DOHH2 (cell line): ENCODE measurements around the gene CHCHD3.

Experiments
- EZH2phosphoT487 ChIP-seq: fragments of 200-600 bp; sonication (generic); IDR thresholded peaks from 2 replicates; pipeline ENCODE4 v1.6.1; 2017; ENCODE audit warnings: borderline replicate concordance, mild to moderate bottlenecking, antibody characterized with exemption, low read length, moderate library complexity, mixed read lengths
- TF ChIP-seq, protein P1 (sequence below): fragments of 200-600 bp; sonication (generic); IDR thresholded peaks from one replicate; pipeline ENCODE4 v1.5.1; 2014; ENCODE audit warnings: antibody characterized with exemption, mild to moderate bottlenecking, low read depth, low read length; ENCODE audit not compliant: poor library complexity, severe bottlenecking

- TF ChIP-seq, protein P1, sequence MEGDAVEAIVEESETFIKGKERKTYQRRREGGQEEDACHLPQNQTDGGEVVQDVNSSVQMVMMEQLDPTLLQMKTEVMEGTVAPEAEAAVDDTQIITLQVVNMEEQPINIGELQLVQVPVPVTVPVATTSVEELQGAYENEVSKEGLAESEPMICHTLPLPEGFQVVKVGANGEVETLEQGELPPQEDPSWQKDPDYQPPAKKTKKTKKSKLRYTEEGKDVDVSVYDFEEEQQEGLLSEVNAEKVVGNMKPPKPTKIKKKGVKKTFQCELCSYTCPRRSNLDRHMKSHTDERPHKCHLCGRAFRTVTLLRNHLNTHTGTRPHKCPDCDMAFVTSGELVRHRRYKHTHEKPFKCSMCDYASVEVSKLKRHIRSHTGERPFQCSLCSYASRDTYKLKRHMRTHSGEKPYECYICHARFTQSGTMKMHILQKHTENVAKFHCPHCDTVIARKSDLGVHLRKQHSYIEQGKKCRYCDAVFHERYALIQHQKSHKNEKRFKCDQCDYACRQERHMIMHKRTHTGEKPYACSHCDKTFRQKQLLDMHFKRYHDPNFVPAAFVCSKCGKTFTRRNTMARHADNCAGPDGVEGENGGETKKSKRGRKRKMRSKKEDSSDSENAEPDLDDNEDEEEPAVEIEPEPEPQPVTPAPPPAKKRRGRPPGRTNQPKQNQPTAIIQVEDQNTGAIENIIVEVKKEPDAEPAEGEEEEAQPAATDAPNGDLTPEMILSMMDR, result no peak
- TF ChIP-seq EZH2phosphoT487, result no peak
Observed at GRCh38 chr7:133081599-133082389, at the start of gene CHCHD3.
